SK-N-SH (cell line): ENCODE measurements around the gene EP300.
"Not testable (repeated sequence)": the region's sequence is repeated elsewhere in the genome, so short reads cannot be mapped to it uniquely, and the experiment has no call there.

ENCODE experiments used
- EP300 ChIP-seq, 2 experiments: IDR thresholded peaks; 2 replicates each; pipeline versions ENCODE4 v1.4.0 to v1.6.1; 2012; ENCODE audit warnings: borderline replicate concordance in 1 of 2, low read depth in 1 of 2, low read length in 1 of 2
- RFX5 ChIP-seq: IDR thresholded peaks from 2 replicates; pipeline ENCODE4 v1.6.1; 2012; ENCODE audit warnings: mild to moderate bottlenecking, improper control_type of control experiment, low read length
- SMC3 ChIP-seq: IDR thresholded peaks from 2 replicates; pipeline ENCODE4 v1.6.1; 2012; ENCODE audit warnings: low read depth, low read length, improper control_type of control experiment
- YY1 ChIP-seq: IDR thresholded peaks from 2 replicates; pipeline ENCODE4 v1.4.0; 2012; ENCODE audit warnings: low read depth, mild to moderate bottlenecking
- TF ChIP-seq, protein P1 (sequence below): fragments of 200-600 bp; sonication (generic); IDR thresholded peaks from 2 replicates; pipeline ENCODE4 v1.6.1; 2017; ENCODE audit warnings: antibody characterized with exemption, mild to moderate bottlenecking, moderate library complexity

DNA sequence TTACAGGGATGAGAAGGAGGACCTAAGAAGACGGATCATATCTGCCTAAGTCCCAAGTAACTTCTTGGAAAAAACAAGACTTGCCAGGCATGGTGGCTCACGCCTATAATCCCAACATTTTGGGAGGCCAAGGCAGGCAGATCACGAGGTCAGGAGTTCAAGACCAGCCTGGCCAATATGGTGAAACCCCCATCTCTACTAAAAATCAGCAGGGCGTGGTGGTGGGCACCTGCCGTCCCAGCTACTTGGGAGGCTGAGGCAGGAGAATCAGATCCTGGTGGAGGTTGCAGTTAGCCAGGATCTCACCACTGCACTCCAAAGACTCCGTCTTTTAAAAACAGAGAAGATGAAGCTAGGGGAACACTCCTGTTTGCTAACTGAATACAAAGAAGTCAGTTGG is 88.0 kb downstream of the EP300 start:
- TF ChIP-seq RFX5; EP300 (IDR thresholded peaks at IDR 0.05; ENCODE audit: borderline replicate concordance in 1 of 2, low read depth in 1 of 2, low read length in 1 of 2); YY1; SMC3: not testable (repeated sequence)
- TF ChIP-seq, protein P1, sequence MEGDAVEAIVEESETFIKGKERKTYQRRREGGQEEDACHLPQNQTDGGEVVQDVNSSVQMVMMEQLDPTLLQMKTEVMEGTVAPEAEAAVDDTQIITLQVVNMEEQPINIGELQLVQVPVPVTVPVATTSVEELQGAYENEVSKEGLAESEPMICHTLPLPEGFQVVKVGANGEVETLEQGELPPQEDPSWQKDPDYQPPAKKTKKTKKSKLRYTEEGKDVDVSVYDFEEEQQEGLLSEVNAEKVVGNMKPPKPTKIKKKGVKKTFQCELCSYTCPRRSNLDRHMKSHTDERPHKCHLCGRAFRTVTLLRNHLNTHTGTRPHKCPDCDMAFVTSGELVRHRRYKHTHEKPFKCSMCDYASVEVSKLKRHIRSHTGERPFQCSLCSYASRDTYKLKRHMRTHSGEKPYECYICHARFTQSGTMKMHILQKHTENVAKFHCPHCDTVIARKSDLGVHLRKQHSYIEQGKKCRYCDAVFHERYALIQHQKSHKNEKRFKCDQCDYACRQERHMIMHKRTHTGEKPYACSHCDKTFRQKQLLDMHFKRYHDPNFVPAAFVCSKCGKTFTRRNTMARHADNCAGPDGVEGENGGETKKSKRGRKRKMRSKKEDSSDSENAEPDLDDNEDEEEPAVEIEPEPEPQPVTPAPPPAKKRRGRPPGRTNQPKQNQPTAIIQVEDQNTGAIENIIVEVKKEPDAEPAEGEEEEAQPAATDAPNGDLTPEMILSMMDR = not testable (repeated sequence)
